ENCODE measurements around the gene NIPAL3.
"Not testable (repeated sequence)": the region's sequence is repeated elsewhere in the genome, so short reads cannot be mapped to it uniquely, and the experiment has no call there.

Gene NIPAL3

GRCh38 chr1:24488159-24488558 lies 72.6 kb downstream of the NIPAL3 start:
- DNase-seq (ENCODE audit: low read depth in 2 of 2, low spot score in 1 of 2), result peak; percentile 29 to 33

GRCh38 chr1:24489674-24490073 lies 74.1 kb downstream of the NIPAL3 start:
- no peak for DNase-seq (ENCODE audit: low read depth in 2 of 2, low spot score in 1 of 2)

DNA sequence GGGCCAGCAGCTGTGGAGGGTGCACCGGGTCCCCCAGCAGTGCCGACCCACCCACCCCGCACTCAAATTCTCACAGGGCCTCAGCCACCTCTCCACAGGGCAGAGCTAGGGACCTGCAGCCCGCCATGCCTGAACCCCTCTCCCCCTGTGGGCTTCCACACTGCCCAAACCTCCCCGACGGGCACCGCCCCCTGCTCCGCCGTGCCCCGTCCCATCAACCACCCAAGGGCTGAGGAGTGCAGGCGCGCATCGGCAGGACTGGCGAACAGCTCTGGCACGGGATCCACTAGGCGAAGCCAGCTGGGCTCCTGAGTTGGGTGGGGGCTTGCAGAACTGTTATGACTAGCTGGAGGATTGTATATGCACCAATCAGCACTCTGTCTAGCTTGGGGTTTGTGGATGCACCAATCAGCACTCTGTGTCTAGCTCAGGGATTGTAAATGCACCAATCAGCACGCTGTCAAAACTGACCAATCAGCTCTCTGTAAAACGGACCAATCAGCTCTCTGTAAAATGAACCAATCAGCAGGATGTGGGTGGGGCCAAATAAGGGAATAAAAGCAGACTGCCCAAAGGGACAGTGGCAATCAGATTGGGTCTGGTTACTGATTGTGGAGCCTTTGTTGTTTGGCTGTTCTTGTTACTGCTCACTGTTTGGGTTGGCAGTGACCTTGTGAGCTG lies 74.6 kb downstream of the NIPAL3 start:
- DNase-seq (ENCODE audit: low read depth in 2 of 2, low spot score in 1 of 2), result no peak

DNA sequence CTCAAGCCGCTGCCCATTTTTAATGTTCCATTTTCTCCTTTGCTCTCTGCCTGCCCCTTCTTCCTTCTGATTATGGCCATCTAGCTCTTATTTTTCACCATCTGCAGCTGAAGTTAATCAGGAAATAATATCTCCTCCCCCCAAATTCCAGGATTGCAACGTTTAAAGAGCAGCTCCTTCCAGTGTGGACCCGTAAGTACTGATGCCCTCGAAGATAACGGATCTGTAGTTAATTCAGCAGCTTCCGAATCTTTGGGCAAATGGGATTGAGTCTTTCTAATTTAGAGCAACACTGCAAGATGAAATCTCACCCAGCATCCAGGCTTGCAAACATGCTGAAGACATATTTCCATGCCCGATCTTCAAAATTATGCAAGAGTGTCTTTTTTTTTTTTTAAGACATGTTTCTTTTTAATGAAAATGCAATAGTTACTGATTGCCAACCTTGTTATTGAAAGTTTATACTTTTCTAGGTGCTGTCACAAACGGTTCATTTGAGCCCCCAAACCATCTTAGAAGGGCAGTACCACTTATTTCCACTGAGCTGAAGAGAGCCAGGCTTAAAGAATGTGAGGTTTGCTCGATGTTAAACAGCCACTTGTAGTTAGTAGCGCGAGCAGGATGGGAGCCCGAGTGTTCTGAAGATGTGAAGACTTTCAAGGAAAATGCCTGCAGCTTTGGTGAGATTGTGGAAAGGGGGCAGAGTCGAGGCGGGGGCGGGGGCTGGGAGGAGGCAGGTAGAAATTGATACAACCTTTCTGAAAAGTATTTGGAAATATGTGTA lies 76.2 kb downstream of the NIPAL3 start:
- no peak for DNase-seq (ENCODE audit: low read depth in 2 of 2, low spot score in 1 of 2)

GRCh38 chr1:24492935-24493334 lies 77.3 kb downstream of the NIPAL3 start:
- not testable (repeated sequence) for DNase-seq (ENCODE audit: low read depth in 2 of 2, low spot score in 1 of 2)

DNA sequence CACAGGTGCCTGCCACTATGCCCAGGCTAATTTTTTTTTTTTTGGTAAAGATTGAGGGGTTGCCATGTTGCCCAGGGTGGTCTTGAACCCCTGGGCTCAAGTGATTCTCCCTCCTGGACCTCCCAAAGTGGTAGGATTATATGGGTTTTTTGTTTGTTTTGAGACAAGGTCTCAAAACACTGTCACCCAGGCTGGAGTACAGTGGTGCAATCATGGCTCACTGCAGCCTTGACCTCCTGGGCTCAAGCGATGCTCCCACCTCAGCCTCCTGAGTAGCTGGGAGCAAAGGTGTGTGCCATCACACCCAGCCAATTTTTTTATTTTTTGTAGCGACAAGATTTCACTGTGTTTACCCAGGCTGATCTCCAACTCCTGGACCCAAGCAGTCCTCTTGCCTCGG lies 78.2 kb downstream of the NIPAL3 start:
- DNase-seq (ENCODE audit: low read depth in 2 of 2, low spot score in 1 of 2), result no peak

GRCh38 chr1:24498589-24498988 lies 83.0 kb downstream of the NIPAL3 start:
- no peak for DNase-seq (ENCODE audit: low read depth in 2 of 2, low spot score in 1 of 2)

- DNase-seq (ENCODE audit: low read depth in 2 of 2, low spot score in 1 of 2), result no peak
Observed at GRCh38 chr1:24500448-24501048, 84.9 kb downstream of the NIPAL3 start.

DNA sequence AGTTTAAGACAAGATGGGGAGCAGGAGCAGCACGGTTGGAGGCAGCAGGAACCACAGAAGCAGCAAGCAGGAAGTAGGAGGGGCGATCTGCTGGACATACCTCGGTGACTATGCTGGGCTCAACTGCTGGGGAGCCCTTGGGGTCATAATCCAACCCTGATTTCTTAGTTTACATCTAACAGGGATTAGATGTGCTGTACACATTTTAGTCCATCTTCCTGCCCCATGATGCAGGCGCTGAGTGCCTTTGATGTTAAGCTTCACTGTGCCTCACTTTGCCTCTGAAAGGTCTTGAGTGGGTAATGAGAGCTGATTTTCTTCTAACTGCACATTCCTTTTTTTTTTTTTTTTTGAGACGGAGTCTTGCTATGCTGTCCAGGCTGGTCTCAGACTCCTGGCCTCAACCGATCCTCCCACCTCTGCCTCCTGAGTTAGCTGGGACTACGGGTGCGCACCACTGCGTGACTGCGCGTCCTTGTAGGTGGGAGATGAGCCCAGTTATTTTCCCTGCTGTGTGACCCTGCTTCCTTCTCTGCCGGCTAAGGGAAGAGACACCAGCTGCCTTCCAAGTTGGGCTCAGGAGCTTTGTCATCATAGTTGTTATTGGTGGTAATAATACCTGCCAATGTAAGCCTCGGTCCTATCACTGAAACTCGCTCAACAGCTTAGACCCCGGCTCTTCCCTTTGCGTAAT lies 85.9 kb downstream of the NIPAL3 start:
- no peak for DNase-seq (ENCODE audit: low read depth in 2 of 2, low spot score in 1 of 2)

DNA sequence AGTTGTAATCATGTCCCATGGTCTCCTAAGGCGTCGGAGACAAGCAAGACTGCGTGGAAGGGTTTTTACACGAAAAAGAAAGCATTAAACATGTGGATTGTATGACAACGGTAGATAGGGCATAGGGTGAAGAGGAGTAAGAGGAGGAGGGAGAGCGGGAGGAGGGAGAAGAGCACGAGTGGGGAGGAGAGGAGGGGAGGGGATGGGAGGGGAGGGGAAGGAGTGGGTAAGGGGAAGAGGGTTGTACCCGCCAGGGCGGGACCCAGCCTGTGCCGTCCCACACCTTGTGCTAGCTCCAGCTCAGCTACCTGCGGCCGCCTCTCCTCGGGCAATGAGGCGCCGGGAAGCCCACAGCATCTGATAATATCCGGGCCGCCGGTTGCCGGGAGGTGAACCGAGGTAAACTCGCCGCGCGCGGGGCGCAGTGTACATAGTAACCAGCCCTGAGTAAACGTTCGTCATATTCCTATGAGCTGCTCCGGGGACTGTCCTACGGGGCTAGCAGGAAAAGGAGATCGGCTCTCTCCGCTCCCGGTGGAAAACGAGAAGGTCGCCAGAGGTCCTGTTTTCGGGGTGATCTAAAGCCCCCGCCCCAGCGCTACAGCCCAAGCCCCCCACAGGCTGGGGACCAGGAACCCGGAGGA lies 86.6 kb downstream of the NIPAL3 start:
- DNase-seq (ENCODE audit: low read depth in 2 of 2, low spot score in 1 of 2), result peak; percentile 42 to 54

GRCh38 chr1:24502709-24503058 lies 87.1 kb downstream of the NIPAL3 start, which contains the start of gene RCAN3:
TSS of gene RCAN3 (plus strand) at chr1:24502836. CDS start at chr1:24514373, 11,537 bp downstream.
- DNase-seq (ENCODE audit: low read depth in 2 of 2, low spot score in 1 of 2), result peak; percentile 48 to 79

DNA sequence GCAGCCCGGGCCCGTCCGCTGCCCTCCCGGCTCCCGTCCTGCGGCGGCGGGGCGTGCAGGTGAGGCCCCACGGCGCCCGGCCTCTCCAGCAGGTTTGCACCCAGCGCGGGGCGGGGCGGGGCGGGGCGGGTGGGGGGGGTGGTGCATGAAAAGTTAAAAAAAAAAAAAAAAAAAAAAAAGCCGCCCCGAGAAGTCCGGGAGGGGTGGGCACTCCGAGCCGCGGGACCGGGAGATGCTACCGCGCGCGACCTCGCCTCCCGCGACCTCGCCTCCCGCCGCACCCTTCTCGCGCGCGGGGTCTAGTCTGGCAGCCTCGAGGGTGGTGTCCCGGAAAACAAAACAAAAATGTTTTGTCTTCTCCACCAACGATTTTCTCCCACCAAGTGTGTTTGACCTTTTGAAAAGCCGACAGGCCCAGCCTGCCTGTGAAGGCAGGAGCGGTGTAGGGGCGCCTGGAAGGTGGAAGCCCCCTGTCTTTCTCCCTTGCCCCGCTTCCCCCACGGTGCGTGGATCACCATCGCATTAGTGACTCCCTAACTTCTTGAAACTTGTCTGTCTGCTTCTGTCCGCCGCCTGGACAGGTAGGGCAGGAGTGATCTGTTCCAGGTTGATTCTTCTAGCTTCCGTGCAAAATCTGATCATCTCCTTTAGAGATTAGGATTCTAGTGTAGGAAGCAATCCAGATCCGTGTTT lies 87.6 kb downstream of the NIPAL3 start:
- no peak for DNase-seq (ENCODE audit: low read depth in 2 of 2, low spot score in 1 of 2)

DNA sequence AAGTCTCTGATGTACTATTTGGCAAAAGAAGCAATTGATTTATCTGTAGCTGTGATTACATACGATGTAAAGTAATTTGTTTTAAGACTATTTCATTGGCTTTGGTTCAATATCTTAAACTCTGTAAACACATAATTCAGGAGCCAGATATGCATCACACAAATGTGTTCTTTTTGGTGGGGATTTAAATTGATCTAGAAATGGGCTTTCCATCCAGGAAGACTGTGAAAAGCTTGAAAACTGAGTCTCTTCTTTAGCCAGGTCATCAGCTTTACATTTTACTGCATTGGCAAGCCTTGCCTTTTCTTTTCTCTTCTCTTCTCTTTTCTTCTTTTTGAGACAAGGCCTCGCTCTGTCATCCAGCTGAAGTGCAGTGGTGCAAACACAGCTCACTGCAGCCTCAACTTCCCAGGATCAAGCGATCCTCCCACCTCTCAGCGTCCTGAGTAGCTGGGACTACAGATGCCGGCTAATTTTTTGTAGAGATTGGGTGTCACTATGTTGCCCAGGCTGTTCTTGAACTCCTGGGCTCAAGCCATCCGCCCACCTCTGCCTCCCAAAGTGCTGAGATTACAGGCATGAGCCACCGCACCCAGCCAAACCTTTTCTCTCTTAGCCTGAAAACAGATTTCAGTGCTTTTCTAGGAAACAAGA lies 88.4 kb downstream of the NIPAL3 start:
- DNase-seq (ENCODE audit: low read depth in 2 of 2, low spot score in 1 of 2), result no peak

- DNase-seq (ENCODE audit: low read depth in 2 of 2, low spot score in 1 of 2), result no peak
Observed at GRCh38 chr1:24504560-24504959, 89.0 kb downstream of the NIPAL3 start.

- no peak for DNase-seq (ENCODE audit: low read depth in 2 of 2, low spot score in 1 of 2)
Observed at GRCh38 chr1:24505816-24506215, 90.2 kb downstream of the NIPAL3 start.

- DNase-seq (ENCODE audit: low read depth in 2 of 2, low spot score in 1 of 2), result no peak
Observed at GRCh38 chr1:24506691-24507381, 91.2 kb downstream of the NIPAL3 start.

GRCh38 chr1:24507405-24507804 lies 91.8 kb downstream of the NIPAL3 start:
- DNase-seq (ENCODE audit: low read depth in 2 of 2, low spot score in 1 of 2), result no peak

DNA sequence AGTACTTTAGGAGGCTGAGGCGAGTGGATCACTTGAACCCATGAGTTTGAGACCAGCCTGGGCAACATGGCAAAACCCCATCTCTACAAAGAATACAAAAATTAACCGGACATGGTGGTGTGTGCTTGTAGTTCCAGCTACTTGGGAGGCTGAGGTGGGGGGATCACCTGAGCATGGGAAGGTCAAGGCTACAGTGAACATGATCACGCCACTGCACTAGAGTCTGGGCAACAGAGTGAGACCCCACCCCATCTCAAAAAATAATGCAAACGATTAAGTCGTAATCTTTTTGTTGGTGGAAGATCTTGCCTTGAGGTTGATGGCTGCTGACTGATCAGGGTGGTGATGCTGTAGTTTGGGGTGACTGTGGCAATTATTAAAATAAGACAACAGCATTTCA lies 93.3 kb downstream of the NIPAL3 start:
- DNase-seq (ENCODE audit: low read depth in 2 of 2, low spot score in 1 of 2), result no peak

GRCh38 chr1:24513706-24514105 lies 98.1 kb downstream of the NIPAL3 start:
- DNase-seq (ENCODE audit: low read depth in 2 of 2, low spot score in 1 of 2), result no peak

Data from stimulated activated CD8-positive, alpha-beta memory T cell treated with anti-CD3 and anti-CD28 coated beads, Interleukin-4, amount 100 ng/mL, for 4 hours (primary cell).